ENCODE results near the gene OR5H6.

- TF ChIP-seq CTCF (conservative IDR thresholded peaks at IDR 0.05; ENCODE audit: low read depth, low read length) (no peak), EZH2 (IDR thresholded peaks at IDR 0.05; ENCODE audit: borderline replicate concordance, low read depth, low read length, poor library complexity, severe bottlenecking) (no peak)
Observed at GRCh38 chr3:98243843-98244242, 20.2 kb upstream of the OR5H6 start.

All from A673 (cell line).